Measurements from ENCODE around the gene NIPAL4.

DNA sequence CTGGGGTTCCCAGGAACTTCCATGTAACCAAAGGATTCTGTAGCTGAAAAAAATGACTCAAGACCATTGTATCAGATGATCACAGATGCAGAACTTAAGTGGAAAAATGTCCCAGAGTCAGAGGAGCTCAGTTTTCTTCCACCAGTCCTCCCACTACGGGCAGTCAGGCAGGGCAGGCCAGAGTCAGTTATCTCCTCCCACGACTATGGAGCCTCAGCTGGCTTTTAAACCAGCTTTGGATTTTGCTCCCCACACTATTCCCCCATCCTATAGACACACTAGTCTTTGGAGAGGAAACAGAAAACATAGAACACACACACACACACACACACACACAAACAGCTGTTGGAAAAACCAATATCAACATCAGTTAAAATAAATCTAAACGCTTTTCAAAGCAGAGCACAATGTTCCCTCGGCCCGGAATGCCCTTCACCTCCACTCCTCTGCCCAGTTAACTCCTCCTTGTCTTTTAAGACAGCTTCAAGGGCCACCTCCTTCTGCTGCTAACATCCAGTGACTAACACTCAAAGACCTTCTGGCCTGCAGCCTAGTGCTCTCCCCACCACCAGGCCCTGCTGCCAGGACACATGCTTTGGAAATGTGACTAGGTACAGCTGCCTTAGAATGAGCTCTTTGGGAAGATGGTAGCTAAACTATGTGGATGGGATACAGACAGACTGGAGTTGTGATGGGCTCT is 56.8 kb downstream of the NIPAL4 start:
- TF ChIP-seq, protein P1, sequence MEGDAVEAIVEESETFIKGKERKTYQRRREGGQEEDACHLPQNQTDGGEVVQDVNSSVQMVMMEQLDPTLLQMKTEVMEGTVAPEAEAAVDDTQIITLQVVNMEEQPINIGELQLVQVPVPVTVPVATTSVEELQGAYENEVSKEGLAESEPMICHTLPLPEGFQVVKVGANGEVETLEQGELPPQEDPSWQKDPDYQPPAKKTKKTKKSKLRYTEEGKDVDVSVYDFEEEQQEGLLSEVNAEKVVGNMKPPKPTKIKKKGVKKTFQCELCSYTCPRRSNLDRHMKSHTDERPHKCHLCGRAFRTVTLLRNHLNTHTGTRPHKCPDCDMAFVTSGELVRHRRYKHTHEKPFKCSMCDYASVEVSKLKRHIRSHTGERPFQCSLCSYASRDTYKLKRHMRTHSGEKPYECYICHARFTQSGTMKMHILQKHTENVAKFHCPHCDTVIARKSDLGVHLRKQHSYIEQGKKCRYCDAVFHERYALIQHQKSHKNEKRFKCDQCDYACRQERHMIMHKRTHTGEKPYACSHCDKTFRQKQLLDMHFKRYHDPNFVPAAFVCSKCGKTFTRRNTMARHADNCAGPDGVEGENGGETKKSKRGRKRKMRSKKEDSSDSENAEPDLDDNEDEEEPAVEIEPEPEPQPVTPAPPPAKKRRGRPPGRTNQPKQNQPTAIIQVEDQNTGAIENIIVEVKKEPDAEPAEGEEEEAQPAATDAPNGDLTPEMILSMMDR (IDR thresholded peaks at IDR 0.05): no peak
- no peak for TF ChIP-seq POLR2A (IDR thresholded peaks at IDR 0.05)

Measured in right lobe of liver (tissue), 4 donors.